Esophagus squamous epithelium (tissue), 4 donors: ENCODE data around the gene OR3A1. TPM values are rescaled to one million over a fixed set of nuclear protein-coding genes. Genes with fewer than 3 reads are reported as not detected.

Experiments
- total RNA-seq, 4 donors: library from RNA; depleted of rRNA; stranded (reverse); fragments of >200 nt; gene quantifications; one replicate each; pipeline ENCODE4 v1.1.0, GENCODE V29; 2016

OR3A1 gene
- total RNA-seq, 4 donors from 2014 or later = not detected

Other genes with a start within 250 kb of the OR3A1 start
- not detected for gene OR1D5, start 234.8 kb downstream of the OR3A1 start, total RNA-seq
- gene OR1D2, start 193.9 kb downstream of the OR3A1 start, total RNA-seq = not detected
- gene OR1G1, start 170.8 kb downstream of the OR3A1 start, total RNA-seq = not detected
- gene OR1A2, start 100.8 kb downstream of the OR3A1 start, total RNA-seq = not detected
- gene OR1A1, start 90.7 kb downstream of the OR3A1 start, total RNA-seq = not detected
- gene OR3A2, start 87.9 kb upstream of the OR3A1 start, total RNA-seq = not detected
- gene OR1E1, start 100.0 kb upstream of the OR3A1 start, total RNA-seq = not detected
- not detected for gene OR3A3, start 113.0 kb upstream of the OR3A1 start, total RNA-seq
- gene OR1E2, start 135.5 kb upstream of the OR3A1 start, total RNA-seq = not detected
- gene SPATA22, start 173.5 kb upstream of the OR3A1 start, total RNA-seq = under 1 TPM in 1 of 4 donors, not detected in 3; 0.41 TPM
- gene ASPA, start 177.6 kb upstream of the OR3A1 start, total RNA-seq = under 1 TPM in 3 of 4 donors, not detected in 1; 0.22 to 0.76 (median 0.23) TPM